Neutrophil (primary cell): ENCODE results near the gene EPYC.

Source experiments
- H3K27ac ChIP-seq: fragments of 200-600 bp; sonication (generic); 2 replicates; pipeline ENCODE4 v1.5.1; 2016; ENCODE audit warnings: mild to moderate bottlenecking, moderate library complexity
- H3K27me3 ChIP-seq: fragments of 200-600 bp; sonication (generic); 2 replicates; pipeline ENCODE4 v1.6.0; 2016; ENCODE audit warnings: mild to moderate bottlenecking
- H3K36me3 ChIP-seq: fragments of 200-600 bp; sonication (generic); 2 replicates; pipeline ENCODE4 v1.5.1; 2017
- H3K4me1 ChIP-seq, 2 experiments: fragments of 200-600 bp in 1 of 2; sonication (generic) in 1 of 2; 1 replicate in 1 of 2; 2 replicates in 1 of 2; pipeline versions ENCODE4 v1.5.1 to v1.6.1; 2013 to 2016; ENCODE audit warnings: low read depth in 1 of 2, low read length in 1 of 2, mild to moderate bottlenecking in 1 of 2, moderate library complexity in 1 of 2; ENCODE audit not compliant: control insufficient read depth in 1 of 2, insufficient read depth in 1 of 2
- H3K4me3 ChIP-seq, 2 experiments: fragments of 200-600 bp in 1 of 2; sonication (generic) in 1 of 2; 1 replicate in 1 of 2; 2 replicates in 1 of 2; pipeline ENCODE4 v1.5.1; 2013 to 2016; ENCODE audit warnings: low read depth in 1 of 2, low read length in 1 of 2, mild to moderate bottlenecking in 1 of 2, moderate library complexity in 1 of 2
- H3K9me3 ChIP-seq: fragments of 200-600 bp; sonication (generic); 2 replicates; pipeline ENCODE4 v1.5.1; 2016
- TF ChIP-seq, protein P1 (sequence below): fragments of 200-600 bp; sonication (generic); IDR thresholded peaks from 2 replicates; pipeline ENCODE4 v1.5.1; 2016; ENCODE audit warnings: antibody characterized with exemption

EPYC gene

GRCh38 chr12:91040096-91040755, 35.5 kb upstream of the EPYC start:
- TF ChIP-seq, protein P1, sequence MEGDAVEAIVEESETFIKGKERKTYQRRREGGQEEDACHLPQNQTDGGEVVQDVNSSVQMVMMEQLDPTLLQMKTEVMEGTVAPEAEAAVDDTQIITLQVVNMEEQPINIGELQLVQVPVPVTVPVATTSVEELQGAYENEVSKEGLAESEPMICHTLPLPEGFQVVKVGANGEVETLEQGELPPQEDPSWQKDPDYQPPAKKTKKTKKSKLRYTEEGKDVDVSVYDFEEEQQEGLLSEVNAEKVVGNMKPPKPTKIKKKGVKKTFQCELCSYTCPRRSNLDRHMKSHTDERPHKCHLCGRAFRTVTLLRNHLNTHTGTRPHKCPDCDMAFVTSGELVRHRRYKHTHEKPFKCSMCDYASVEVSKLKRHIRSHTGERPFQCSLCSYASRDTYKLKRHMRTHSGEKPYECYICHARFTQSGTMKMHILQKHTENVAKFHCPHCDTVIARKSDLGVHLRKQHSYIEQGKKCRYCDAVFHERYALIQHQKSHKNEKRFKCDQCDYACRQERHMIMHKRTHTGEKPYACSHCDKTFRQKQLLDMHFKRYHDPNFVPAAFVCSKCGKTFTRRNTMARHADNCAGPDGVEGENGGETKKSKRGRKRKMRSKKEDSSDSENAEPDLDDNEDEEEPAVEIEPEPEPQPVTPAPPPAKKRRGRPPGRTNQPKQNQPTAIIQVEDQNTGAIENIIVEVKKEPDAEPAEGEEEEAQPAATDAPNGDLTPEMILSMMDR: no peak
- Histone ChIP-seq H3K27me3 (no peaks in the 10 kb centered on the region), H3K9me3 (no peaks in the 10 kb centered on the region), H3K4me3 (no peak overlapping the region), H3K36me3 (no peaks in the 10 kb centered on the region), H3K27ac (no peak overlapping the region), H3K4me1 (no peaks in the 10 kb centered on the region)

- H3K9me3 ChIP-seq: no peaks in the 10 kb centered on the region
- H3K36me3 ChIP-seq: no peaks in the 10 kb centered on the region
- no peak overlapping the region for H3K4me3 ChIP-seq
- TF ChIP-seq, protein P1: no peak
- H3K4me1 ChIP-seq: no peaks in the 10 kb centered on the region
- H3K27ac ChIP-seq: no peak overlapping the region
- no peaks in the 10 kb centered on the region for H3K27me3 ChIP-seq
Observed at GRCh38 chr12:91037276-91037675, 32.5 kb upstream of the EPYC start.

DNA sequence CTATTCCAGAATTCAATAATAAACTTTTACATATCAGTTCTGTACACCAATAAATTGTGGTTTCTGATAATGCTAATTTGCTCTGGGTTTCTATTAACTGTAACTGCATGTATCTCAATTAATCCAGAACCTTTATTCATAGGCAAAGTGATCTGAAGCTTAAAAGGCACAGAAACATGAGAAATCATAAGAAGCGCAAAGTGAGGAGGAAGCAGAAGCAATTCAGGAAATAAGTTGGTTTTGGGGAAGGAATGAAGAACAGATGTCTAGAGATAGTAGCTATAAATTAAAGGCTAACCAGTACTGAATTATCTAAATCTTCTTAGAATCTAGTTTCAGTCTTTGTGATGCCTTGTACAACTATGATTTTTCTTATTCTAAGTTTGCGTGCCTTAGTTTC, 28.5 kb upstream of the EPYC start:
- H3K4me1 ChIP-seq: no peaks in the 10 kb centered on the region
- H3K9me3 ChIP-seq: no peaks in the 10 kb centered on the region
- no peaks in the 10 kb centered on the region for H3K27me3 ChIP-seq
- H3K4me3 ChIP-seq: no peak overlapping the region
- TF ChIP-seq, protein P1: no peak
- H3K27ac ChIP-seq: no peak overlapping the region
- H3K36me3 ChIP-seq: no peaks in the 10 kb centered on the region

GRCh38 chr12:91023326-91024004, 18.7 kb upstream of the EPYC start:
- H3K4me1 ChIP-seq: no peaks in the 10 kb centered on the region
- no peak overlapping the region for H3K4me3 ChIP-seq
- H3K27me3 ChIP-seq: no peaks in the 10 kb centered on the region
- no peak overlapping the region for H3K27ac ChIP-seq
- TF ChIP-seq, protein P1: no peak
- no peaks in the 10 kb centered on the region for H3K36me3 ChIP-seq
- no peaks in the 10 kb centered on the region for H3K9me3 ChIP-seq

DNA sequence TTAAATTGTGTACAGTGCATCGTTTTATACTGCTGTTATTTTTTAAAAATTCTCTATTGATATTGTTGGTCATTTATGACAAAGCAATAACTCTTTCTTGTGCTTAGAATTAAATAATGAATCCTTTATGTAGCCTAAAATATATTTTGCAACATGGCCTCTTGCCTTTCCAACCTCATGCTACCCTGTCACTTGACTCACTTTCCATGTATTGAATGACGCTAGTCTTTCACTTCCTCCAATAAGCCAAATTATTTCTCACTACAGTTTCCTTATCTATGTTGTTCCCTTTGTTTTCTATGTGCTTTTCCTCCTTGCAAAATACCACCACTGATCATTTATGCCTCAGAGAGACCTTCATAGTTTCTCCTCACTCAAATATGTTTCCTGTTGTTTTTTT, 16.3 kb upstream of the EPYC start:
- Histone ChIP-seq H3K27ac (no peak overlapping the region), H3K4me1 (no peaks in the 10 kb centered on the region), H3K9me3 (no peaks in the 10 kb centered on the region), H3K4me3 (no peak overlapping the region), H3K27me3 (no peaks in the 10 kb centered on the region), H3K36me3 (no peaks in the 10 kb centered on the region)
- TF ChIP-seq, protein P1: no peak
